ENCODE results near the gene PITX1.

The PITX1 gene

DNA sequence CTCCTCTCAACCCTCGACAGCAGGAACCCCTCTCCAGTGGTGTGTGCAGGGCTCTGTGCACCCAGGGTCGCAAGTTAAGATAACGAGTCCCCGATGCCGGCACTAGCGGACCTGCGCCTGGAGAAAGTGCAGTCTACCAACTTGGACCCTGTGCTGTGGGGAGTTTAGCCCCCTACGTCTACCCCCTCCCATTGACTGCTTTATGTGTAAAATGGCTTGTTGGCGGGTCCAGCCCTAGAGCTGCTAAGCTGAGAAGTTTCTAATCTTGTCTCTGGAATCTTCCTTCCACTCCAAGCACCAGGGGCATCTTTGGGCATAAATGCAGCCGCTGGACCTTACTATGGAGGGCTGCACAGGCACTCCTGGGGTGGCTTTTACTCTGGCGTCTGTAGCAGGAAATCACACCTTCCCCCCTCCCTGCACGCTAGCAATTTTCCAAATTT is 7.1 kb upstream of the PITX1 start:
- DNase-seq (ENCODE audit: low read depth) = no peak

DNA sequence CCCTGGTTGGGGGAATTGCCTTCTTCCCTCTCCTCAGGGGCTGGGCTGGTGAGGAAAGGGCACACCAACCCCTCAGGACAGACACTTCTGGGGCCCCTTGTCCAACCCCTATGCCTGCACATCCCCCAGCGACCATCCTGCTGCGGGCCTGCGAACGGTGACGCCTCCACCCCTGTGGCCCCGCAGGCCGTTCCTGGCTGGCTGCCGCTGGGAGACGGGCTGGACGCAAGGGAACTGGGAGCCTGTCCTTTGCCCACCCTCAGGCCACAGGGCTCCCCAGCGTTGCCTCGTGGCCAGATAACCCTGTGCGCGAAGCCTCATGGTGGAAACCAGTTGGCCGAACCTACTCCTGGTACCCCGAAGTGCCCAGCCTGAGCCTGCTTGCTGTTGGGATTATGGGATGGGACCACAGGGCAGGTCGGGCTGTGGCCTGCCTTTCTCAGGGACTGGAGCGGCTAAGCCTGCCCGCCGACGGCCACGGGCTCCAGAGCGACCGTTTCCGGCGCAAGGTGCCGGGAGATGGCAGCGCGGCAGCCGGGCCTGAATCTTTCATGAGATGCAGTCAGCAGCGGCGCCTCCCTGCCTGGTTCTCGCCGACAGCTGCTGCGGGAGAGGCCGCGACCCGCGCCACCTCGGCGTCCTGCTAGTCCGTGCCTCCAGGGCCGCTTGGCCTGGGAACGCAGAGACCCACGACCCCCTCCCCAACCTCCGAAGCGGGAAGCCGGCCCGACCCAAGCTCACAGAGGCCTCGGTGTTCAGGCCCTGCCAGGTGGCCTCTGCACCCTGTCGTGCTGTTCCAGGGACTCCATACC is 6.5 kb upstream of the PITX1 start:
- no peak for DNase-seq (ENCODE audit: low read depth)

DNA sequence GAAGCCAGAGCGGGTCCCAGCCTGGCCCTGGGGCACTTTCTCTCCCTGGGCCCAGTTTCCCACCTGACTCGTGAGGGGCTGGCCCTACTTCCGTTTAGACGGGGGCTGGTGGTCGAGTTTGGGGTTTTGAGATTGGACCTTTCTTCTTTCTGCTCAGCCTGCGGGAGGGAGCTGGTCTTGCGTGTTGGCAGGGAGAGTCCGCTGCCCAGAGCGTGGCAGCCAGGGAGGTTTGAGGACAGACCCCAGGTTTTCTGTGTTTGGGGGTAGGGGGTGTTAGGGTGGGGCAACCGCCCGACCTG is 6.0 kb upstream of the PITX1 start:
- no peak for DNase-seq (ENCODE audit: low read depth)

DNA sequence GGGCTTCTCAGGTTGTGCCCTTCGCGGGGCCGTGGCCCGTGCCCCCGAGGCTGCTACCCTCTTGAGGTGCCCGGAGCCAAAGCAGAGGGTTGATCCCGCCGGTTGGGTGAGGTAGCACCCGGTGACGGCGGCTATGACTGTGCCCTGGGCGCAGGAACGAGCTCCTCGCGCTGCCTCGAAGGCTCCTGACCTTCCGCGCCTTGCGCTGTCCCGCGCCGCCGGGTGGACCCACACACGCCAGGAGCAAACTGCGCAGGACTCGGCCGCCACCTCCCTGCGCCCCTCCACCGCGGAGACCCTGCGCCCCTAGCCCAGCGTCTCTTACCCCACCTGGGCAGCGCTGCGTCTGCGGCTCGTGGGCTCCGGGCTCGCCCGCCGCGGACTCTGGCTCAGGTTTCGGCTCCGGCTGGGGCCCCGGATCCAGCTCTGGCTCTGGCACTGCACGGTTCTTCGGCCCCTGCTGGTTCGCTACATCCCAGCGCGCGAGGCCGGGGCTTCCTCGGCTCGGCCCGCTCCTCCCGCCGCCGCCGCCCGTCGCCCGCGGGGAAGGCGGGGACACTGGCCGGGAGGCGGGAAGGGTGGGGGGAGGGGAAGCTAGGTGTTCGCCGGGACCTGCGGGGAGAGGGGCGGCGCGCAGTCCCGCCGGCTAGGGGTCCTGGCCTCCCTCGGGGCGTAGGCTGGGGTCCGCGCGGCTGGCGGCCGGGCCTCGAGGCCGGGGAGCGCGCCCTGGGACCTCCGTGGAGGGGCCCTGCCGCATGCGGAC is 5.4 kb upstream of the PITX1 start:
- no peak for DNase-seq (ENCODE audit: low read depth)

DNA sequence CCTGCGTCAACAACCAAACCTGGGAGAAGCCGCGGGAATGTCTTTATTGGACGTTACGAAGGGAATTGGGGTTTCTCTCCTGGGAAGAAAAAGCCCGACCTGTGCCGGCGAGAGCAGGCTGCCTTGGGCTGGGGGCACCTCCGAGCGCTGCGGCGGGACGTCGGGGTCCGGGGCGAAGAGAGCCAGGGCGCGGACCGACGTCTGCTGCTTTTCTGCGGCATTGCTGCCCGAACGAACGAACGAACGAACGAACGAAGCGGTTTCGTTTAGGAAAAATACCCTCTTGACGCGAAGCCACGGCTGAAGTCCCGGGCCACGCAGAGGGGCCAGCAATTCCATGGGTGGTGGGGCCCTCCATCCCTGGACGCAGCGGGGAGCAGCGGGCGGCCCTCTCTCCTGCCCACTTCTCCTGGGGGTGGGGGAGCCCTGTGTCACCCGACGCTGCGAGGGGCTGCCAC is 4.8 kb upstream of the PITX1 start:
- no peak for DNase-seq (ENCODE audit: low read depth)

DNA sequence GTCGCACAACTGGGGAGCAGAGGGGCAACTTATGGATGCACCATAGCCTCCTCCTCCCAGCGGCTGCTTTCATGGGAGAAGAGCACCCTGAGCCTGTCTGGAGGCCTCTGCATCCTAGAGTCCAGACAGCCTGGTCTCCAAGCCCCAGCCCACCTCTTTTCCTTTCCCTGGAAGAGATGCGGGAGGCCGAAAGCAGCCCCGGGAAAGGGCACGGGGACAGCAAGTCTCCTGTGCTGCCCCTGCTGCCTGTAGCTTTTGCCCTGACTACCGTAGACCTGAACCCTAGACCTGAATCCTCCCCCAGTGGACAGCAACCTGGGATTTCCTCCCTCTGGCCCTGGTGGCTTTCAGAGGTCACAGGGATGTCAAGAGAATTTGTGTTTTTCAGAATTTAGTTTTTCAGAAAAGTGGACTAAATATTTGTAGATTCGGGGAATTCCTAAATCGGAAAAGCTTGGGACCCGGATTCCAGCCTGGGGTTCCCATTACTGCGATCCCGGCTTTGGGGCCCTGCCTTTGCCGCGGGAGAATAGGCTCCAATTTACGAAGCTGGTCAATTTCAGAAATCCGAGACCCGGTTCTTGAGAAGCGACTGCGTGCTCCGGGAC is 4.3 kb upstream of the PITX1 start:
- no peak for DNase-seq (ENCODE audit: low read depth)

DNA sequence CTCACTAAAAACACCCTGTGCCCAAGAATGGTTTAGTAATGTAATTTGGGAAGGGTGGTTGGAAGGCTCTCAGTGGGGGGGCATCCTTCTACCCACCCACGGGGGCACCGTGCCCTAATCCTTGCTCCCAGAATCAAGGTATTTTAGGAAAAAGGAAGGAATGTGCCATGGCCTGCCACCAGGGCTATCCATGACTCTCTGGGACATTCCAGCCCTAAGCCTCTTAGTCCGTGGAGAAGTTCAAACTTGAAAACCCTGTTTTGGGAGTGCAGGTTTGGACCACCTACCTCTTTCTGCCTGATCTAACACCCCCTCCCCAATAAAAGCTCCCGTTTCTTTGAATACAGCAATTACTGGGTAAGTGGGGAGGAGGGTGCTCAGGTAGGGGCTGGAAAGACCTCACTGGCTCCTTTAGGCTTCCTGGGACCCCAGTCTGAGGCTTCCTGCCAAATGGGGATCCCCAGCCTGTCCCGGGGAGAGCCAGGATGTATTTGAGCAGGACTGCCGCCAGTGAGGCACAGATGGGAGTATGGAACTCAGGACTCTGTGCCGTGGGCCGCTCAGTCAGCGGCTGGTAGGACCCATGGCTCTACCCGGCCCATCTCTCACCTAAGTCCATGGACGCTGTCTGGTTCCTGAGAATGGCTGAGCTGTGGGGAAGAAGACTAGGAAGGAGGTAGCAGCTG is 3.6 kb upstream of the PITX1 start:
- DNase-seq (ENCODE audit: low read depth) = no peak

DNA sequence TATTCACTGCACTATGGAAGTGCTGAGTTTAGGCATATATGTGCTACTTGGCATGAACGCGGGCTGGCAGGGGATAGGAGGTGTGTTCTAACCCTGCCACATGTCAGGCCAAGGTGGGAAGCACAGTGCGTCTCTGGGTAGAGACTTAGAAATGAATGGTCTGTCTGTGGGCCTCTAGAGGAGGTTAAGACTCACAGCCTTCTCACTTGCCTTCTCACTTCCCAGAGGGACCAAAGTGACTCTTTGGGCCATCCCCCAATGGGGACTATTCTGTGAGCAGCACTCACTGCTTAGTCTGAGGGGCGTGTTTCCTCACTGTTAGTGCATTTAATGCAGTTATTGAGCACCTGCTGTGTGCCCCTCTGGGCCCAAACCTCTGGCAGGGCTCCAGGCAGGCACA is 2.4 kb upstream of the PITX1 start:
- no peak for DNase-seq (ENCODE audit: low read depth)

DNA sequence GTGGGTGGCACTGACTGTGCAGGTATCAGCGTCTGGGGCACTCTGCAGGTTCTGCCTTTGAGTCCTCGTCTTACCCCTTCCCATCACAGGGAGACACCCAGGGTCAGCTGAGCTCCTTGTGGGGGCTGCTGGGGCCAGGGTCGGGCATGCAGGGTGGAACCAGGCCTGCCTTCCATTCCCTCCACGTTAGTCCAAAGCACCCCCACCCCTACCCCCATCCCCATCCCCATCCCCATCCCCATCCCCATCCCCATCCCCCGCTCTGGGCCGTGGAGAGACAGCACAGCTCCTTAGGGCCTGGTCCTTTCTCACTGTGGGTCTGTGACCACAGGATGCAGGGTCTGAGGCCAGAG is 1.6 kb upstream of the PITX1 start:
- no peak for DNase-seq (ENCODE audit: low read depth)

DNA sequence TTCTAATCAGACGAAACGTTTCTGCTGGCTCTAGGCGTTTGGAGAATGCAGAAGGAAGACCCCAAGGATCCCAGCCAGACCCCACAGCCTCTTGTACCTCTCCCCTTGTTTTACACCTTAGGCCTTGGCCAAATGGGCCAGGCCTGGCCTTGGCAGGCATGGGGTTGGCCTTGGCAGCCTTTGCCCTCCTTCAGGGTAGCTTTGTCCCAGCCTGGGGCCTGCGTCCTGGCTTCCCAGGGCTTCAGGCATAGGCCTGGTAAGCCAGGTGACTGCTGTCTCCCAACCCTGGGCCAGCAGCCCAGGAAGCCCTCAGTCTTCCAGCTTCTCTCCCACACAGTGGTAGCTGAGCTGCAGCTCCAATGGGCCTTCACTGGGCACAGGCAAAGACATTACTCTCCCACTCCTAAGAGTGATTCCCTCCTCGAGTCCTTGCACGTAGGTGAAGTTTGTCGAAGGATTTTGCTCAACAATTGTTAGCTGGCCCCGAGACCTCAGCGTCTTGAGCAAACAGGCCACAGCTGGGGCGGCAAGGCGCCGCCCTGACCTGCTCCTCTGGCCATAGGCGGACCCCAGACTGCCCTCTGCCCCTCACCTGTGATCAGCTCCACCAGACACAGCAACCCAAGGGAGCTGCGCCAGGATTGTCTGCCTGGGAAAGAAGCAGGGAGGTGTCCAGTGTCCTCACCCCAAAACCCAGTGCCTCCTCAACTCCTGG is 1.1 kb upstream of the PITX1 start:
- DNase-seq (ENCODE audit: low read depth) = no peak

DNA sequence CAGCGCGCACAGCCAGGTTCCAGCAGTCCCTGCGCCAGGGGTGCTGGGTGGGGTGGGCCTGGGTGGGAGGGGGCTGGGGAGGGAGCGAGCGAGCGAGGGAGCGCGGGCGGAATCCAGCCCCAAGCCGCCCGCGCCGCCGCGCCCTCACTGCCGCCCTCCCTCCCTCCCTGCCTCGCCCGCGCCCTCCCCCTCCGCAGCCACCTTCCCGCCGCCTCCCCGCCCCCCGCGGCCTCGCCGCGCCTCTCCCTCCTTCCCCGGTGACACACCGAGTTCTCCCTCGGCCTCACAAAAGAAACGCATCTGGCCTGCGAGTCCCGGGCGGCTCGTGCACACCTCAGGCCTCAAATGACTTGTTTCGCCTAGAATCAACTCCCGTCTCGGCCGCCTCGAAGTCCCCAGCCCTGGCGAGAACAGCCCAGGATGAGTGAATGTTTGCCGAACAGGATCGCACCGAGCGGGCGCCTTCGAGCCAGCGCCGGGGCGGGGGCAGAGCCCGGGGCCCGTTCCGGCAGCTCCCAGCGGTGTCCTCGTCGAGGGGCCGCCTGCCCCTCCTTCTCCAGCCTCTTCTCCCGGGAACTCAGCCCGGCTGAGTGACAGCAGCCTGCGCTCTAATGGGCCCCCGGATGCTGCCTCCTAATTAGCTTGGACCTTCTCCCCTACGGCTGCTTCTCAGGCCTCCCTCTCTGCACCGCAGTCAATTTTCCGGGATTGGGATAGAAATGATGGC is 371 bp upstream of the PITX1 start:
- DNase-seq (ENCODE audit: low read depth) = no peak

DNA sequence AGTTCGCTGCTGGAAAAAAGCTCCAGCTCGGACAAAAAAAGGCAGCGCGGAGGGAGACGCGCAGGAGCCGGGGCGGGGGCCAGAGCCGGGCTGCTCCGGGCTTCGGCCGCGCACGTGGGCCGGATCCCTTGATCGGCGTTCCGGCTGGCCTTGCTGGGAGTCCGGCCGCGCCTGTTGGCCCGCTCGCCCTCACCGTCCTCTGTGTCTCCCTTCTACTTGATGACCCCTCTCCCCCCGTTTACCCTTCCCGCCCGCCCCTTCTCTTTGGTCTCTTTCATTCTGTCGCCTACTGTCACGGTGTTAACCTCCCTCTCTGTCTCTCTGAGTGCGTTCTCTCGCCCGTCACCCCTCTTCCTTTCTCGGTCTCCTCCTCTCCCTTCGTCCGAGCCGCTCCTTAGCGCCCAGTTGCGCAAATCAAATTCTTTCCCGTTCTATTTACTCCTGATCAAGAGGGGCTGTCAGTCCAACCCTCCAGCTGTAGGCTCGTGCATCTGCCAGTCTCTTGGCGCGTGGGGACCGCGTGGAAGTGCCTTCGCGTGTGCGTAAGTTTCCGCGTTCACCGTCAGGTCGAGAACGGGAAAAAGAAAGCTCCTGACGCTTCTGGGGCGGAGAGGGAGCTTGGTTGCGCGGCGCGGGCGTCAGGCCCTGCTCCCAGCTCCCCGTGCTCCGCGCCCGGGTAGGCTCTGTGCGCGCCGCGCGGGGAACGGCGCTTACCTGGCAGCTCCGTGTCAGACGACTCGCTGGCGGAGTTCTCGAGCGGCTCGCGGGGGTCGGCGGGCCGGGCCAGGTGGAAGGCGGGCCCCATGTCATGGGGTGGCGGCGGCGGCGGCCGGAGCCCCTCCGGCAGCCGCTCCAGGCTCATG is 798 bp downstream of the PITX1 start:
- no peak for DNase-seq (ENCODE audit: low read depth)

DNA sequence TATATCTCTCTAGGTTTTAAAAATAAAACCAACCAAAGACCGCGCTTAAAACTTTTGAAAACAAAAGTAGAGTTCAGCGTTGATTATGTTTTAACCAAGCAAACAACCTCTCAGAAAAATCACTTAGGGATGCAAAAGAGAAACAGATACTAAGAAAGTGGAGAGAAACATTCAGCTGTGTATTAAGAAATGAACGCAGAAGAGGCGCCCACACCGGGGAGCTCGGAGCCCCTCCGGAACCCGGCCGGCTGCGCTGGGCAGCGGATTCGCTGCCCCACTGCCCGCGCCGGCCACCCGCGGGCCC is 1.4 kb downstream of the PITX1 start:
- no peak for DNase-seq (ENCODE audit: low read depth)

DNA sequence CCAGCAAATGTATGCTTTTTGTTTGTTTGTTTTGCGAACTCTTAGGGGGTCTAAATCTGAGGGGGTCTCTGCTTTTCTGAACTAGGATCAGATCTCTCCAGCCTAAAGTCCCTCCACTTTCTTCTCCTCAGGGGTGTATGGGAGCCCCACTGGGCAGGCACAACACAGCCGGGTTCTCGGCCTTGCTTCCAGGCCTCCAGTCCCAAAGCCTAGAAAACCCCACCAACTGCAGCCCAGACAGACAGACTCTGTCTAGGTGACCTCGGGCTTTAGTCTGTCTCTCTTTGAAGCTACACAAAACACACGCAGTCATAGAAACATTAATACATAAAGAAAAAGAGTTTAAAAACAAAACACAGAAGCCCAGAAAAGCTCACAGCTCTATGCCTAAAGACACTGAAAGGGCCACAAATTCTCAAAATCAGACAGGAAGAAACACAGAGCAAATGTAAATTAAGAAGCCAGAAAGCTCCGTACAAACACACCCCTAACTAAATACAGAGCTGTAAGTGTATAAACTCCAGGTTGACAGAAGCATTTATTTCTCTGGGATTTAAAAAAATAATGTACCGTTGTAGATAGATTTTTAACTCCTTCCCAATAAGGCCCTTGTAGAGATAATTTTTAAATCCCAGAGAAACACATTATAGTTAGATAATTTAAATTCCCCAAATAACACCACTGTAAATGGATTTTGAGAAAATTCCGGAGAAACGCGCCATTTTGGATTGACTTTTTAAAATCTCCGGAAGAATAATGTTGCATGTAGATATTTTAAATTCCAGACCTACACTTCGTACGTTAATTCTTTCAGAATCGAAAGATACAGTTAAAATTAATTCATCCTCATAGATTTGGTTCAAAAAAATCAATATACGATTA is 2.0 kb downstream of the PITX1 start:
- no peak for DNase-seq (ENCODE audit: low read depth)

DNA sequence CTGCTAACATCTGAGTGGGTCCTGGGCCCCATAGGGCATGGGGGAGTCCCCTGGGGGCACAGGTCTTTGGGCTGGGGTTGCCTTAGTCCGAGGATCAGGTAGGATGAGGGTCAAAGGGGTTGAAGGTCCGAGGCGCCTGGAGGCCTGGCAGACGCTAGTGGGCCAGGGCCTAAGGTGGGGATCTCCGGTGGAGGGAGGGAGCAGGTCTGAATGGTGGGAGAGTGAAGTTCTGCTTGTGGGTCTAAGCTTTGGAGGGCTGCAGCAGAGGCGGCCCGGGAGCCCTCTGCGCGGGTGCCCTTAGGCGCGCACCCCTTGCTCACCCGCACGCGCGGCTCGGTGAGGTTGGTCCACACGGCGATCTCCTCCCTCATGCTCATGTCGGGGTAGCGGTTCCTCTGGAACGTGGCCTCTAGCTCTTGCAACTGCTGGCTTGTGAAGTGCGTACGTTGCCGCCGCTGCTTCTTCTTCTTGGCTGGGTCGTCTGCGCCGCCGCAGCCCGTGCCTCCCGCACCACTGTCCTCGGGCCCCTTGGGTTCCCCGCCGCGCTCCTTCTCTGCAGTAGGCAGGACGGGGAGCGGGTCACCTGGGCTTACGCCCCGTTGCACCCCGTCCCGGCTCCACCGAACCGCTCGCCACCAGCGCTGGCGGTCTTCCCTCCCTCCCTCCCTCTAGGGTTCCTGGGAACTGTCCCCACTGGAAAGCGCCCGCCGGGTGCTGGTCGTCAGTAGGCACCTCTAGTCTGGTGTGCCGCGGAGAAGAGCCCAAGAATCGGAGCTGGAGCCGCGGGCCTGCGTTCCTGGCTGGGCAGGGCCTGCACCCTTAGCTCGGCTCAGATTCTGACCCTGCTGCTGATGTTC is 2.8 kb downstream of the PITX1 start:
- DNase-seq (ENCODE audit: low read depth) = no peak

DNA sequence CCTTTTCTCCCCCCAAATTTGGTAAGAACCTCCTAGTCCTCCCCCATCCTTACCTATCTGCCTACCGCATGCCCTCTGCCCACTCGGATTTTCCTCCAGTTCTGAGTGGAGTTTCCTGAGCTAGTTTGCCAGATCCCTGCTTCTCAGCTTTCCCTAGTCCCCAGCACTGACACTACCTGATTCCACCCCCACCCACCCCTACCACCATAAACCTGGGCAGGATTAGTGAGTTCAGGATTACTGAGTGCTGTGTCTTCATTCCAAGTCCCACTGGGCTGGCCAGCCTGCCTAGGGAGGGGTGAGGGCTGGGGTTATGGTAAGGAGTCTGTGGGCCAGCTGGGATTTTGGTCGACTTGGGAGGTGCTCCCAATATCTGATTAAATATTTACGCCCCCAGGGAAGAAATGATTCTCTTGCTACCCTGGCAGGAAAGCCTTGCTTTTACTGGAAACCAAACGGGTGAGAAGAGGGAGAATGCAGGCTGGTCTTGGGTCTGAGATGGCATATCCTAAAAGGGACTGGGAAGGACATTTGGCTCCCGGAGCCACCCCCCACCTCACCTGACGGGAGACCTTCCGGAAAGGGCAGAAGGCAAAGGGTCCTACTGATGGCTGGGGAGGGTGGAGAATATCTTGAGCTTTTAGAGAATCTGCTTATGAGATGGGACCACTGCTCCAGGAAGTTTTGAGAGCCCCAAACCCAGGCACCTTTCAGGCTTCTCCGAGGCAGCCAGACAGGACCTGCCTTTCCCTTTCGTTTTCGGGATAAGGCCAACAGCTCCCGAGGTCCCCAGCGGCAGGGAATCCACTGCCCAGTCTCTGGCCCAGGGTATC is 3.7 kb downstream of the PITX1 start:
- no peak for DNase-seq (ENCODE audit: low read depth)

DNA sequence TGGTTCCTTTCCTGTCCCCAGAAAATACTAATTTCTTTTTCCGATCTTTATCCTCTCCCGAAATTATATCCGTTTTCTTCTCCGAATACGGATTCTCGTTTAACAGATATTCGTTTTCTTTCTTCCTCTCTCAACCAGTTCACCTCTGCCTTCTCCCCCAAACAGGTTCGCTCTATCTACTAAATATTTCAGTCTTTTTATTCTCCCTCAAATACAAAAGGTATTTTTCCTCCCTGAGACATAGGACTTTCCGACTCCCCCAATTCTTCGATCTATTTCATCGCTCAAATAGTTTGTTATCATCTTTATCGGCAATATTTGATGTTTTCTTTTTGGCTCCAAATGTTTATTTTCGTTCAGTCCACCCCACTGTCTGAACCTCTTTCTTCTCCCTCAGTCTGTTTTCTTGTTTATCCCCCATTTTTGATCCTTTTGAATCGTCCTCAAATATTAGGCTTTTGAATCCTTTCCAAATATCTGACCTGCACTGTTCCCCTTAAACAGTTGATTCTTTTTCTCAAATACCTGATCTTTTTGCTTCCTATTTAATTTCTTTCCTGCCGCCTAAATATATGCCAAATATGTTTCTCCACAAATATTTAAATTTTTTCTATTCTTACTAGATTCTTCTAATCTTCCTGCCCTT is 4.4 kb downstream of the PITX1 start:
- DNase-seq (ENCODE audit: low read depth) = no peak

Measured in stimulated activated CD8-positive, alpha-beta memory T cell treated with anti-CD3 and anti-CD28 coated beads, Interleukin-4, amount 100 ng/mL, for 24 hours (primary cell).